Suprapubic skin (tissue), 4 donors: ENCODE measurements around the gene LPIN3.

ENCODE experiments used
- CTCF ChIP-seq, 2 donors: fragments of 200-600 bp in 1 of 2; fragments of 450-650 bp in 1 of 2; sonication (generic) in 1 of 2; IDR thresholded peaks; one replicate each; pipeline ENCODE4 v1.5.1; 2016 to 2019; ENCODE audit warnings: antibody characterized with exemption in 2 of 2, mild to moderate bottlenecking in 1 of 2, moderate library complexity in 1 of 2
- EP300 ChIP-seq: sonication (generic); formaldehyde crosslinking; IDR thresholded peaks from one replicate; pipeline ENCODE4 v1.6.1; 2017; ENCODE audit warnings: antibody characterized with exemption
- POLR2A ChIP-seq, 2 donors: fragments of 450-650 bp; IDR thresholded peaks; one replicate each; pipeline ENCODE4 v1.6.1; 2017; ENCODE audit warnings: antibody characterized with exemption in 2 of 2, mild to moderate bottlenecking in 2 of 2, moderate library complexity in 2 of 2
- POLR2AphosphoS5 ChIP-seq, 3 donors: sonication (generic); formaldehyde crosslinking; IDR thresholded peaks; one replicate each; pipeline ENCODE4 v1.6.1; 2017; ENCODE audit warnings: antibody characterized with exemption in 3 of 3

- TF ChIP-seq POLR2A (IDR thresholded peaks at IDR 0.05) (no peak), CTCF (IDR thresholded peaks at IDR 0.05) (no peak), EP300 (no peak), POLR2AphosphoS5 (IDR thresholded peaks at IDR 0.05) (no peak)
These were observed 35.7 kb downstream of the LPIN3 start for GRCh38 chr20:41376349-41376748.
